Inferior parietal cortex (tissue), 1 donor: Measurements from ENCODE around the gene MEIOSIN.
"Not testable (repeated sequence)": the region's sequence is repeated elsewhere in the genome, so short reads cannot be mapped to it uniquely, and the experiment has no call there.

Experiments
- DNase-seq: peaks from one replicate; pipeline ENCODE4 v3.0.0-alpha.2; 2016; ENCODE audit errors: extremely low spot score

The MEIOSIN gene

GRCh38 chr19:45717983-45718650 lies 15.1 kb upstream of the MEIOSIN start:
- no peak for DNase-seq

- DNase-seq = not testable (repeated sequence)
These were observed 13.2 kb upstream of the MEIOSIN start for GRCh38 chr19:45720065-45720464.

GRCh38 chr19:45728683-45729082 lies 4.6 kb upstream of the MEIOSIN start:
- not testable (repeated sequence) for DNase-seq

GRCh38 chr19:45729800-45730290 lies 3.4 kb upstream of the MEIOSIN start:
- no peak for DNase-seq

- peak; percentile 98 for DNase-seq
These were observed 2.6 kb upstream of the MEIOSIN start, which contains the start of gene FBXO46 for GRCh38 chr19:45730368-45731288. TSS of gene FBXO46 (minus strand) at chr19:45730896. CDS start at chr19:45713495, 17,401 bp downstream.

GRCh38 chr19:45739498-45740439 lies 6.5 kb downstream of the MEIOSIN start:
- DNase-seq = no peak

GRCh38 chr19:45742969-45743368 lies 9.7 kb downstream of the MEIOSIN start:
- DNase-seq = no peak

GRCh38 chr19:45745606-45746005 lies 12.4 kb downstream of the MEIOSIN start:
- DNase-seq = no peak

GRCh38 chr19:45746866-45747265 lies 13.6 kb downstream of the MEIOSIN start:
- no peak for DNase-seq

GRCh38 chr19:45747513-45747912 lies 14.3 kb downstream of the MEIOSIN start:
- DNase-seq = no peak

GRCh38 chr19:45751483-45751882 lies 18.2 kb downstream of the MEIOSIN start:
- not testable (repeated sequence) for DNase-seq

- DNase-seq = no peak
These were observed 19.4 kb downstream of the MEIOSIN start for GRCh38 chr19:45752639-45753038.

GRCh38 chr19:45753548-45753947 lies 20.3 kb downstream of the MEIOSIN start:
- DNase-seq = no peak

GRCh38 chr19:45754323-45754722 lies 21.1 kb downstream of the MEIOSIN start:
- no peak for DNase-seq

- no peak for DNase-seq
These were observed 24.5 kb downstream of the MEIOSIN start for GRCh38 chr19:45757695-45758094.

GRCh38 chr19:45758921-45759320 lies 25.7 kb downstream of the MEIOSIN start:
- DNase-seq = no peak

- DNase-seq = no peak
These were observed 28.5 kb downstream of the MEIOSIN start for GRCh38 chr19:45761714-45762113.

- DNase-seq = no peak
These were observed 29.8 kb downstream of the MEIOSIN start for GRCh38 chr19:45762870-45763631.

- DNase-seq = no peak
These were observed 30.6 kb downstream of the MEIOSIN start for GRCh38 chr19:45763691-45764294.

GRCh38 chr19:45764475-45764874 lies 31.2 kb downstream of the MEIOSIN start:
- DNase-seq = no peak
